PC-9 (cell line): ENCODE data around the gene PRKAR2B.

ENCODE experiments used
- EZH2 ChIP-seq: fragments of 200-600 bp; sonication (generic); IDR thresholded peaks from 2 replicates; pipeline ENCODE4 v1.8.0; 2017; ENCODE audit warnings: antibody characterized with exemption, low read depth
- TF ChIP-seq, protein P1 (sequence below): fragments of 200-600 bp; sonication (generic); conservative IDR thresholded peaks from 2 replicates; pipeline ENCODE4 v1.6.1; 2017; ENCODE audit warnings: mixed run types, antibody characterized with exemption, mild to moderate bottlenecking, moderate library complexity

DNA sequence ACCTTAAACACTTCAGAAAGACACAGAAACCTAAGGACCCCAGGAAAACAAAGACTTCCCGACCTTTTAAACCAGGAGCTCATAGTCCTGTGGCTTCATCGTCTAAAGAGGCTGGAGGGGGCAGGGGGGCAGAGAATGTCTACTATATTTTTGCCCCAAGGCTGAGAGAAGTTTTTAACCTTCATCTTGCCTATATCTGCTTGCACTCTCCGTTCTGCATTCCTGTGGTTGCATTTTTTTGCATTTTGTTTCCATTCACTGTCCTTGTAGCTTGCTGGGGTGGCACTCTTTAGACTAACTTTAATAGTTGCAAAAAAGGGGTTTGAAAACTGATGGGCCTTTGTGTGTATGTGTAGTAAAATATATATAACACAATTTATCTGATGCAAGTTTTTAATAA lies 23.7 kb downstream of the PRKAR2B start:
- TF ChIP-seq, protein P1, sequence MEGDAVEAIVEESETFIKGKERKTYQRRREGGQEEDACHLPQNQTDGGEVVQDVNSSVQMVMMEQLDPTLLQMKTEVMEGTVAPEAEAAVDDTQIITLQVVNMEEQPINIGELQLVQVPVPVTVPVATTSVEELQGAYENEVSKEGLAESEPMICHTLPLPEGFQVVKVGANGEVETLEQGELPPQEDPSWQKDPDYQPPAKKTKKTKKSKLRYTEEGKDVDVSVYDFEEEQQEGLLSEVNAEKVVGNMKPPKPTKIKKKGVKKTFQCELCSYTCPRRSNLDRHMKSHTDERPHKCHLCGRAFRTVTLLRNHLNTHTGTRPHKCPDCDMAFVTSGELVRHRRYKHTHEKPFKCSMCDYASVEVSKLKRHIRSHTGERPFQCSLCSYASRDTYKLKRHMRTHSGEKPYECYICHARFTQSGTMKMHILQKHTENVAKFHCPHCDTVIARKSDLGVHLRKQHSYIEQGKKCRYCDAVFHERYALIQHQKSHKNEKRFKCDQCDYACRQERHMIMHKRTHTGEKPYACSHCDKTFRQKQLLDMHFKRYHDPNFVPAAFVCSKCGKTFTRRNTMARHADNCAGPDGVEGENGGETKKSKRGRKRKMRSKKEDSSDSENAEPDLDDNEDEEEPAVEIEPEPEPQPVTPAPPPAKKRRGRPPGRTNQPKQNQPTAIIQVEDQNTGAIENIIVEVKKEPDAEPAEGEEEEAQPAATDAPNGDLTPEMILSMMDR = no peak
- TF ChIP-seq EZH2 = no peak
